ENCODE results near the gene TYSND1. TPM values are rescaled to one million over a fixed set of nuclear protein-coding genes. Genes with fewer than 3 reads are reported as not detected.
A peak's percentile ranks its signal among the peaks of the same experiment; 100 is the strongest.

Gene TYSND1
- polyA plus RNA-seq, 3 donors, result 8.6 to 11.2 (median 11.2) TPM

- DNase-seq, result no peak
- Histone ChIP-seq H4K20me1 (ENCODE audit: insufficient read depth, low read length) (no peaks in the 10 kb centered on the region), H3K4me2 (replicated peaks; ENCODE audit: extremely low read depth, low read length, poor library complexity, severe bottlenecking) (no peak overlapping the region), H3K79me2 (ENCODE audit: insufficient read depth, low read length) (no peaks in the 10 kb centered on the region), H3K36me3 (replicated peaks in 1 of 2; ENCODE audit: control insufficient read depth in 1 of 2, insufficient read depth in 2 of 2, low read length in 2 of 2) (no peaks in the 10 kb centered on the region), H3K4me3 (replicated peaks in 1 of 3; ENCODE audit: low read depth in 2 of 3, low read length in 3 of 3) (no peak overlapping the region), H3K9ac (ENCODE audit: insufficient read depth, low read length, poor library complexity, severe bottlenecking) (peak overlapping the region; percentile 21), H2AFZ (ENCODE audit: insufficient read depth, low read depth, low read length, poor library complexity, severe bottlenecking) (no peak overlapping the region), H3K27ac (ENCODE audit: low read depth in 1 of 2, low read length in 2 of 2) (no peak overlapping the region), H3K27me3 (ENCODE audit: control insufficient read depth in 2 of 2, insufficient read depth in 2 of 2, low read length in 2 of 2) (no peaks in the 10 kb centered on the region), H3K4me1 (ENCODE audit: control insufficient read depth in 1 of 2, insufficient read depth in 2 of 2, low read length in 2 of 2) (peaks cover 0 to 2% of the 10 kb centered on the region in 2 donors), H3K9me3 (replicated peaks in 1 of 2; ENCODE audit: control insufficient read depth in 1 of 2, insufficient read depth in 1 of 2, low read length in 2 of 2) (no peaks in the 10 kb centered on the region)
- no peak overlapping the region for H3K27ac Mint-ChIP-seq
- no peak overlapping the region for H3K4me3 Mint-ChIP-seq
- H3K36me3 Mint-ChIP-seq, result peaks cover 13 to 20% of the 10 kb centered on the region in 2 donors
- peaks cover 8% of the 10 kb centered on the region for H3K4me1 Mint-ChIP-seq
- TF ChIP-seq CTCF (IDR thresholded peaks at IDR 0.05), result no peak
- WGBS (ENCODE audit: insufficient coverage), result no CpG with 5 or more reads among the region's 10 CpGs
- peaks cover 0 to 8% (median 1%) of the 10 kb centered on the region in 3 donors for H3K27me3 Mint-ChIP-seq (ENCODE audit: low read depth in 3 of 3)
- intact Hi-C loops (cut with micrococcal nuclease), result no loop called here
- H3K9me3 Mint-ChIP-seq, result peaks cover 0 to 2% (median 0%) of the 10 kb centered on the region in 7 donors
Measured at GRCh38 chr10:70117646-70118045, 28.9 kb downstream of the TYSND1 start.

- no peak overlapping the region for H2AFZ ChIP-seq (ENCODE audit: insufficient read depth, low read depth, low read length, poor library complexity, severe bottlenecking)
- Mint-ChIP-seq H3K4me3 (no peak overlapping the region), H3K27me3 (ENCODE audit: low read depth in 3 of 3) (peaks cover 0 to 8% (median 1%) of the 10 kb centered on the region in 3 donors), H3K27ac (peak overlapping the region in 1 of 7 donors; percentile 68), H3K9me3 (peaks cover 0 to 2% (median 0%) of the 10 kb centered on the region in 7 donors), H3K36me3 (peaks cover 16 to 25% of the 10 kb centered on the region in 2 donors), H3K4me1 (peaks cover 14% of the 10 kb centered on the region)
- DNase-seq, result peak; percentile 26 to 44 (median 35)
- H4K20me1 ChIP-seq (ENCODE audit: insufficient read depth, low read length), result no peaks in the 10 kb centered on the region
- no peaks in the 10 kb centered on the region for H3K27me3 ChIP-seq (ENCODE audit: control insufficient read depth in 2 of 2, insufficient read depth in 2 of 2, low read length in 2 of 2)
- 53% methylated on average over 7 of the region's 12 CpGs for WGBS (ENCODE audit: insufficient coverage)
- no peak overlapping the region for H3K27ac ChIP-seq (ENCODE audit: low read depth in 1 of 2, low read length in 2 of 2)
- no peak overlapping the region for H3K9ac ChIP-seq (ENCODE audit: insufficient read depth, low read length, poor library complexity, severe bottlenecking)
- no peaks in the 10 kb centered on the region for H3K36me3 ChIP-seq (replicated peaks in 1 of 2; ENCODE audit: control insufficient read depth in 1 of 2, insufficient read depth in 2 of 2, low read length in 2 of 2)
- intact Hi-C loops (cut with micrococcal nuclease), result no loop called here
- no peaks in the 10 kb centered on the region for H3K79me2 ChIP-seq (ENCODE audit: insufficient read depth, low read length)
- no peak overlapping the region for H3K4me2 ChIP-seq (replicated peaks; ENCODE audit: extremely low read depth, low read length, poor library complexity, severe bottlenecking)
- H3K4me3 ChIP-seq (replicated peaks in 1 of 3; ENCODE audit: low read depth in 2 of 3, low read length in 3 of 3), result no peak overlapping the region
- TF ChIP-seq CTCF (IDR thresholded peaks at IDR 0.05), result peak; percentile 96
- H3K4me1 ChIP-seq (ENCODE audit: control insufficient read depth in 1 of 2, insufficient read depth in 2 of 2, low read length in 2 of 2), result peaks cover 0 to 6% of the 10 kb centered on the region in 2 donors
- no peaks in the 10 kb centered on the region for H3K9me3 ChIP-seq (replicated peaks in 1 of 2; ENCODE audit: control insufficient read depth in 1 of 2, insufficient read depth in 1 of 2, low read length in 2 of 2)
Measured at GRCh38 chr10:70115948-70116682, 30.4 kb downstream of the TYSND1 start.
